MM.1S (cell line): ENCODE data around the gene PATJ.

Experiments used
- CTCF ChIP-seq: fragments of 300-600 bp; sonication (generic); IDR thresholded peaks from 2 replicates; pipeline ENCODE4 v1.5.1; 2016; ENCODE audit warnings: antibody characterized with exemption, low read length, mixed read lengths
- EZH2 ChIP-seq: fragments of 300-600 bp; sonication (generic); optimal IDR thresholded peaks from 2 replicates; pipeline ENCODE3; 2017; ENCODE audit warnings: low read depth, mild to moderate bottlenecking, antibody characterized with exemption, low read length, mixed read lengths
- EZH2phosphoT487 ChIP-seq: fragments of 300-600 bp; sonication (generic); IDR thresholded peaks from 2 replicates; pipeline ENCODE4 v1.6.1; 2018; ENCODE audit warnings: antibody characterized with exemption, low read length

- no peak for TF ChIP-seq EZH2phosphoT487
- no peak for TF ChIP-seq CTCF
- no peak for TF ChIP-seq EZH2
Observed at GRCh38 chr1:61976566-61976965, 234.3 kb downstream of the PATJ start.
